Esophagus squamous epithelium (tissue), 4 donors: ENCODE results near the gene ADAMTS12.

Experiments
- CTCF ChIP-seq, 6 experiments: fragments of 450-650 bp in 4 of 6; fragments of 200-600 bp in 2 of 6; sonication (generic) in 2 of 6; IDR thresholded peaks; one replicate each; pipeline ENCODE4 v1.5.1; 2016 to 2019; ENCODE audit warnings: antibody characterized with exemption in 6 of 6, mild to moderate bottlenecking in 4 of 6, moderate library complexity in 4 of 6
- POLR2A ChIP-seq, 4 donors: fragments of 450-650 bp; IDR thresholded peaks; one replicate each; pipeline ENCODE4 v1.6.1; 2017; ENCODE audit warnings: antibody characterized with exemption in 4 of 4, mild to moderate bottlenecking in 4 of 4, moderate library complexity in 3 of 4

- TF ChIP-seq CTCF (IDR thresholded peaks at IDR 0.05) (no peak), POLR2A (IDR thresholded peaks at IDR 0.05) (no peak)
Measured at GRCh38 chr5:33808699-33809098, 83.1 kb downstream of the ADAMTS12 start.
